ENCODE data around the gene INF2. TPM values are rescaled to one million over a fixed set of nuclear protein-coding genes. Genes with fewer than 3 reads are reported as not detected.

Gene INF2
- total RNA-seq, 6 experiments from 2014 or later: 47.5 to 98.2 (median 71.4) TPM

GRCh38 chr14:104687601-104688504 is 1.6 kb upstream of the INF2 start:
- peak; percentile 95 for TF ChIP-seq POLR2A (IDR thresholded peaks at IDR 0.05)
- TF ChIP-seq CTCF (IDR thresholded peaks at IDR 0.05): no peak
- intact Hi-C loops (cut with DNase I): no loop called here
- WGBS (ENCODE audit: insufficient coverage, low coverage, low lambda C conversion rate, missing lambda C conversion rate): 17% methylated on average over 14 of the region's 31 CpGs
- DNase-seq (peak; percentile 93 to 98 (median 97)), ATAC-seq (peak; percentile 77 to 86 (median 82))
- Histone ChIP-seq H3K27me3 (no peaks in the 10 kb centered on the region), H3K4me3 (peak overlapping the region; percentile 77 to 96 (median 94)), H3K36me3 (no peaks in the 10 kb centered on the region), H3K4me1 (peaks cover 0 to 41% (median 23%) of the 10 kb centered on the region in 4 donors), H3K9me3 (no peaks in the 10 kb centered on the region), H3K27ac (peak overlapping the region; percentile 70 to 89 (median 78))

DNA sequence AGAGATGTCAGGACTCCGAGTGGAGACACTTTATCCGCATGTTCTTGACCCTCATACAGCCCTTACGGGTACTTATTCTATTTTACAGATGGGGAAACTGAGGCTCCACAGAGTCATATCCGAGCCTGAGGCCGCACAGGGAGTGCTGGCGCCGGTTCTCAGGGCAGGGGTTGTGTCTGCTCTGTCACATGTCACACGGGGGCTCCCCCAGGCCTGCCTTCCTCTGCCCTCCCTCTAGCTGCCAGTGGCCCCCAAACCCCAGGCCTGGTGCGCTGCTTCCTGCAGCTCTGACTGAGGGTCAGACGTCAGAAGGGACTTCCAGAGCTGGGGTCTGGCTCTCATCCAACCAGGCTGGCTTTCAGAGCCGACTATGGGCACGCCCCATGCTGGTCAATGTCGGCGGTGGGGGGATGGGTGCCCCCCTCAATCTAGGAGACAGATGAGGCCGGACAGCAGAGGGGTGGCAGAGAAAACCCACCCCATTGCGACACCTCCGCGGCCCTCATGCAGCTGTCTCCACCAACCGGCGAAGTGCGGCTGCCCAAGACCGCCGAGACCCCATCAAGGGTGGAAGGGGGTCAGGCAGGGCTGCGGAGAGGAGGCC is 811 bp upstream of the INF2 start:
- H3K4me3 ChIP-seq: peak overlapping the region; percentile 77 to 96 (median 94)
- DNase-seq: peak in 2 of 3 donors; percentile 68 to 75
- H3K4me1 ChIP-seq: peaks cover 0 to 49% (median 26%) of the 10 kb centered on the region in 4 donors
- peak overlapping the region; percentile 70 to 89 (median 78) for H3K27ac ChIP-seq
- no peaks in the 10 kb centered on the region for H3K9me3 ChIP-seq
- intact Hi-C loops (cut with DNase I): no loop called here
- WGBS (ENCODE audit: insufficient coverage, low coverage, low lambda C conversion rate, missing lambda C conversion rate): 8% methylated on average over 10 of the region's 24 CpGs
- no peaks in the 10 kb centered on the region for H3K36me3 ChIP-seq
- TF ChIP-seq POLR2A (IDR thresholded peaks at IDR 0.05) (peak; percentile 22), CTCF (IDR thresholded peaks at IDR 0.05) (no peak)
- H3K27me3 ChIP-seq: no peaks in the 10 kb centered on the region
- peak; percentile 0 to 24 (median 6) for ATAC-seq

DNA sequence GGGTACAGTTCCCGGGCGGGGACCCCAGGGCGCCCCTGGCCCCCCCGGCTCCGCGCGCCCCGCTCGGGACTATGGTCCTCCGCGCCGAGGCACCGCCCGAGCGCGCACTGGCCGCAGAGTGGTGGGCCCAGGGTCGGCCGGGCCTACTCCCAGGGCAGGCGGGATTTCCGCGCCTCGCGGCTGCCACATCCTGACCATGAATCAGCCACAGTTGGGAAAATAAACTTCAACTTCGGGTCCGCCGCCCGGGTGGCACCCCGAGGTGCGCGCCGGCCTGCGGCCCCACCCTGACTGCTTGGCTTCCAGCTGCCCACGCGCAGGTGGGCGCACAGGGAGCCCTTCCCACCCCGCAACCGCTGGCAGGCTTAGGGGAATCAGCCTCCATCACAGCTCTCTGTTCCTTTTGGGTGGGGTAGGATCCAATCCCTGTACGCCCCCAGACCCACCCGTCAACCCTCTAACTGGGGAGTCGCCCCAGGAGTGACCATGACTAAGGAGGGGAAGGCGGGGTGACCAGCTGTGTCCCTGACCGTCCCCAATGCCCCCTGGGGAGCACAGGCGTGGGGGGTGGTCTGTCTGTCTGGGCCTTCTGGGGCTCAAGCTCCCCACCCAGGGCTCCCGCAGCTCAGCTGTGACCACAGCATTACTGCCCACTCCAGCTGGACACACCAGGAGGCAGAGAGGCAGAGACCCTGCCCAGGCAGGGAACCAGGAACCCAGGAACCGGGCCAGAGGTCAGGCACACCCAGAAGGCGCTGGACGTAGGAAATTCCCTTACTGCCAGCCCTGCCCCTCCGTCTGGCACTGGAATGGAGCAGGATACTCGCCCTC is 678 bp downstream of the INF2 start:
- TF ChIP-seq CTCF (IDR thresholded peaks at IDR 0.05) (no peak), POLR2A (IDR thresholded peaks at IDR 0.05) (no peak)
- H3K27ac ChIP-seq: peak overlapping the region; percentile 56 to 89 (median 65)
- H3K9me3 ChIP-seq: no peaks in the 10 kb centered on the region
- DNase-seq (no peak), ATAC-seq (peak in 1 of 4 donors; percentile 3)
- WGBS (ENCODE audit: insufficient coverage, low coverage, low lambda C conversion rate, missing lambda C conversion rate): 0% methylated on average over 24 of the region's 50 CpGs
- no peaks in the 10 kb centered on the region for H3K36me3 ChIP-seq
- H3K27me3 ChIP-seq: no peaks in the 10 kb centered on the region
- peak overlapping the region; percentile 77 to 96 (median 94) for H3K4me3 ChIP-seq
- H3K4me1 ChIP-seq: peaks cover 0 to 64% (median 34%) of the 10 kb centered on the region in 4 donors
- intact Hi-C loops (cut with DNase I): no loop called here

GRCh38 chr14:104690861-104691455 is 1.5 kb downstream of the INF2 start:
- H3K4me1 ChIP-seq: peaks cover 0 to 68% (median 37%) of the 10 kb centered on the region in 4 donors
- ATAC-seq: no peak
- H3K36me3 ChIP-seq: no peaks in the 10 kb centered on the region

More at GRCh38 chr14:104690861-104691455, 1.5 kb downstream of the INF2 start:
- Histone ChIP-seq H3K27ac (peak overlapping the region in 2 of 3 donors; percentile 56 to 65), H3K4me3 (peak overlapping the region; percentile 77 to 96 (median 94)), H3K27me3 (no peaks in the 10 kb centered on the region), H3K9me3 (no peaks in the 10 kb centered on the region)
- intact Hi-C loops (cut with DNase I): no loop called here
- WGBS (ENCODE audit: insufficient coverage, low coverage, low lambda C conversion rate, missing lambda C conversion rate): 49% methylated on average over 3 of the region's 16 CpGs
- DNase-seq: no peak
- no peak for TF ChIP-seq CTCF (IDR thresholded peaks at IDR 0.05)
- no peak for TF ChIP-seq POLR2A (IDR thresholded peaks at IDR 0.05)

Data from right lobe of liver (tissue), 6 donors.